ENCODE data around the gene RNF39. TPM values are rescaled to one million over a fixed set of nuclear protein-coding genes. Genes with fewer than 3 reads are reported as not detected.

The RNF39 gene
- polyA plus RNA-seq, 3 donors, result 0.04 TPM; not detected in 2

GRCh38 chr6:30022189-30022588 is 53.4 kb downstream of the RNF39 start:
- WGBS (ENCODE audit: insufficient coverage), result no CpG with 5 or more reads among the region's 3 CpGs
- intact Hi-C loops (cut with micrococcal nuclease), result no loop called here
- H2AFZ ChIP-seq (ENCODE audit: insufficient read depth, low read depth, low read length, poor library complexity, severe bottlenecking), result no peak overlapping the region

GRCh38 chr6:30020626-30021025 is 54.9 kb downstream of the RNF39 start:
- no peak overlapping the region for H3K4me2 ChIP-seq (replicated peaks; ENCODE audit: extremely low read depth, low read length, poor library complexity, severe bottlenecking)
- H3K27me3 Mint-ChIP-seq (ENCODE audit: low read depth in 3 of 3), result peaks cover 0 to 1% (median 1%) of the 10 kb centered on the region in 3 donors
- no peaks in the 10 kb centered on the region for H3K9me3 ChIP-seq (replicated peaks in 1 of 2; ENCODE audit: control insufficient read depth in 1 of 2, insufficient read depth in 1 of 2, low read length in 2 of 2)
- H3K4me3 ChIP-seq (replicated peaks in 1 of 3; ENCODE audit: low read depth in 2 of 3, low read length in 3 of 3), result no peak overlapping the region
- H3K27ac Mint-ChIP-seq, result peak overlapping the region in 2 of 7 donors; percentile 8 to 37
- H3K36me3 ChIP-seq (replicated peaks in 1 of 2; ENCODE audit: control insufficient read depth in 1 of 2, insufficient read depth in 2 of 2, low read length in 2 of 2), result no peaks in the 10 kb centered on the region
- no peak overlapping the region for H2AFZ ChIP-seq (ENCODE audit: insufficient read depth, low read depth, low read length, poor library complexity, severe bottlenecking)
- DNase-seq, result no peak
- H3K4me3 Mint-ChIP-seq, result no peak overlapping the region
- H3K4me1 Mint-ChIP-seq, result peaks cover 15% of the 10 kb centered on the region
- intact Hi-C loops (cut with micrococcal nuclease), result no loop called here
- no CpG with 5 or more reads among the region's 1 CpG for WGBS (ENCODE audit: insufficient coverage)
- no peaks in the 10 kb centered on the region for H3K79me2 ChIP-seq (ENCODE audit: insufficient read depth, low read length)
- H3K4me1 ChIP-seq (ENCODE audit: control insufficient read depth in 1 of 2, insufficient read depth in 2 of 2, low read length in 2 of 2), result peaks cover 10 to 12% of the 10 kb centered on the region in 2 donors
- no peak for TF ChIP-seq CTCF (IDR thresholded peaks at IDR 0.05)
- H3K9ac ChIP-seq (ENCODE audit: insufficient read depth, low read length, poor library complexity, severe bottlenecking), result no peak overlapping the region
- H3K27me3 ChIP-seq (ENCODE audit: control insufficient read depth in 2 of 2, insufficient read depth in 2 of 2, low read length in 2 of 2), result no peaks in the 10 kb centered on the region
- H3K9me3 Mint-ChIP-seq, result no peaks in the 10 kb centered on the region
- peaks cover 14 to 17% of the 10 kb centered on the region in 2 donors for H3K36me3 Mint-ChIP-seq
- no peaks in the 10 kb centered on the region for H4K20me1 ChIP-seq (ENCODE audit: insufficient read depth, low read length)
- H3K27ac ChIP-seq (ENCODE audit: low read depth in 1 of 2, low read length in 2 of 2), result no peak overlapping the region

More at GRCh38 chr6:30022189-30022588, 53.4 kb downstream of the RNF39 start:
- Mint-ChIP-seq H3K4me1 (peaks cover 15% of the 10 kb centered on the region), H3K4me3 (no peak overlapping the region), H3K9me3 (no peaks in the 10 kb centered on the region), H3K27me3 (ENCODE audit: low read depth in 3 of 3) (peaks cover 0 to 1% (median 1%) of the 10 kb centered on the region in 3 donors), H3K27ac (no peak overlapping the region), H3K36me3 (peaks cover 9 to 19% of the 10 kb centered on the region in 2 donors)
- no peak overlapping the region for H3K9ac ChIP-seq (ENCODE audit: insufficient read depth, low read length, poor library complexity, severe bottlenecking)
- no peaks in the 10 kb centered on the region for H3K36me3 ChIP-seq (replicated peaks in 1 of 2; ENCODE audit: control insufficient read depth in 1 of 2, insufficient read depth in 2 of 2, low read length in 2 of 2)
- no peak for TF ChIP-seq CTCF (IDR thresholded peaks at IDR 0.05)
- H3K79me2 ChIP-seq (ENCODE audit: insufficient read depth, low read length), result no peaks in the 10 kb centered on the region
- H3K4me2 ChIP-seq (replicated peaks; ENCODE audit: extremely low read depth, low read length, poor library complexity, severe bottlenecking), result no peak overlapping the region
- no peak for DNase-seq
- H3K4me3 ChIP-seq (replicated peaks in 1 of 3; ENCODE audit: low read depth in 2 of 3, low read length in 3 of 3), result no peak overlapping the region
- no peaks in the 10 kb centered on the region for H3K27me3 ChIP-seq (ENCODE audit: control insufficient read depth in 2 of 2, insufficient read depth in 2 of 2, low read length in 2 of 2)
- H3K27ac ChIP-seq (ENCODE audit: low read depth in 1 of 2, low read length in 2 of 2), result no peak overlapping the region
- peaks cover 10 to 12% of the 10 kb centered on the region in 2 donors for H3K4me1 ChIP-seq (ENCODE audit: control insufficient read depth in 1 of 2, insufficient read depth in 2 of 2, low read length in 2 of 2)
- H4K20me1 ChIP-seq (ENCODE audit: insufficient read depth, low read length), result no peaks in the 10 kb centered on the region
- no peaks in the 10 kb centered on the region for H3K9me3 ChIP-seq (replicated peaks in 1 of 2; ENCODE audit: control insufficient read depth in 1 of 2, insufficient read depth in 1 of 2, low read length in 2 of 2)

Small RNAs within 50 kb of the gene (small RNA-seq; reads per million reads assigned to genes)
- gene RF02218 (ENCODE audit: insufficient read length, low read depth), result not detected
- gene RF02219 (ENCODE audit: insufficient read length, low read depth), result not detected
- not detected for gene RF02220 (ENCODE audit: insufficient read length, low read depth)

Other genes with a start within 250 kb of the RNF39 start
- gene HLA-G, start 247.9 kb downstream of the RNF39 start, polyA plus RNA-seq, result 1 to 10 TPM in 1 of 3 donors, under 1 TPM in 2; 0.12 to 2.3 (median 0.89) TPM
- 1,000 to 10,000 TPM; 1,518 to 2,788 (median 1,574) TPM for gene HLA-A, start 133.2 kb downstream of the RNF39 start, polyA plus RNA-seq
- 10 to 100 TPM; 36.2 to 62.4 (median 45.0) TPM for gene POLR1H, start 14.5 kb downstream of the RNF39 start, polyA plus RNA-seq
- 100 to 1,000 TPM in 1 of 3 donors, 10 to 100 TPM in 2; 49.3 to 107 (median 67.7) TPM for gene PPP1R11, start 8.6 kb downstream of the RNF39 start, polyA plus RNA-seq
- not detected for gene TRIM31, start 37.3 kb upstream of the RNF39 start, polyA plus RNA-seq
- not detected for gene TRIM40, start 60.4 kb upstream of the RNF39 start, polyA plus RNA-seq
- not detected for gene TRIM10, start 85.4 kb upstream of the RNF39 start, polyA plus RNA-seq
- not detected for gene TRIM15, start 87.8 kb upstream of the RNF39 start, polyA plus RNA-seq
- gene TRIM26, start 137.6 kb upstream of the RNF39 start, polyA plus RNA-seq, result 10 to 100 TPM; 16.4 to 26.4 (median 26.0) TPM